HCT116 (cell line): ENCODE results near the gene MED26. TPM values are rescaled to one million over a fixed set of nuclear protein-coding genes. Genes with fewer than 3 reads are reported as not detected.

Experiments used
- ATAC-seq: fragments of 200-7000 bp; cut with Tn5 transposase; 2 replicates; pipeline ENCODE4 v1.9.1; 2020; ENCODE audit warnings: mild to moderate bottlenecking, moderate library complexity
- BruUV-seq: library from RNA; stranded (reverse); fragments of 400-500 nt; replicated peaks from 2 replicates; lab custom pipeline; 2021; lab: Mats Ljungman, UMichigan
- CTCF ChIA-PET: fragments of 300-600 bp; sonication (Branson Sonifier 250); formaldehyde crosslinking; loops from one replicate; lab custom pipeline; 2021; ENCODE audit warnings: antibody characterized with exemption; lab: Charles Lee
- POLR2A ChIA-PET: fragments of 300-600, 350-600 bp; sonication (Branson Sonifier 250); formaldehyde crosslinking; loops from one replicate; lab custom pipeline; 2021; ENCODE audit warnings: antibody characterized with exemption; lab: Charles Lee
- RAD21 ChIA-PET, 2 experiments: fragments of 300-600 bp; sonication (Branson Sonifier 250); formaldehyde crosslinking; loops; one replicate each; lab custom pipeline; 2023; ENCODE audit warnings: low total read pairs in 2 of 2; ENCODE audit not compliant: uncharacterized antibody in 2 of 2, unreplicated experiment in 2 of 2, low non-redundant PET in 1 of 2; lab: Charles Lee
- DNase-seq: peaks from one replicate; pipeline ENCODE4 v3.0.0-alpha.2; 2010; ENCODE audit warnings: low read depth, low spot score
- H2AFZ ChIP-seq: fragments of 200-600 bp; shearing (Covaris generic), sonication (generic); 2 replicates; pipeline ENCODE4 v1.6.1; 2017; ENCODE audit warnings: low read depth, mixed run types, mixed read lengths, antibody characterized with exemption, low read length; ENCODE audit not compliant: poor library complexity, severe bottlenecking
- H3K27ac ChIP-seq: 2 replicates; pipeline ENCODE4 v1.5.1; 2012; ENCODE audit warnings: low read depth, low read length
- H3K27me3 ChIP-seq: fragments of 200-600 bp; sonication (generic); 2 replicates; pipeline ENCODE4 v1.6.1; 2016; ENCODE audit warnings: mixed run types, low read length, mixed read lengths; ENCODE audit not compliant: insufficient read depth
- H3K36me3 ChIP-seq, 2 experiments: fragments of 200-500 bp in 1 of 2; fragments of 200-600 bp in 1 of 2; sonication (Bioruptor generic) in 1 of 2; sonication (generic) in 1 of 2; 2 replicates each; pipeline versions ENCODE4 v1.5.1 to v1.6.1; 2014 to 2016; ENCODE audit warnings: low read length in 2 of 2, inconsistent platforms in 1 of 2, mixed read lengths in 1 of 2, mixed run types in 1 of 2; ENCODE audit not compliant: insufficient read depth in 2 of 2, control insufficient read depth in 1 of 2
- H3K4me1 ChIP-seq, 2 experiments: fragments of 200-600 bp in 1 of 2; sonication (generic) in 1 of 2; 2 replicates each; pipeline versions ENCODE4 v1.5.1 to v1.6.1; 2012 to 2017; ENCODE audit warnings: low read length in 2 of 2, inconsistent platforms in 1 of 2, mild to moderate bottlenecking in 1 of 2, mixed read lengths in 1 of 2, mixed run types in 1 of 2, moderate library complexity in 1 of 2; ENCODE audit not compliant: insufficient read depth in 2 of 2, control insufficient read depth in 1 of 2
- H3K4me2 ChIP-seq: fragments of 200-600 bp; sonication (generic); 2 replicates; pipeline ENCODE4 v1.6.1; 2017; ENCODE audit warnings: mixed run types, low read length, mixed read lengths
- H3K4me3 ChIP-seq, 2 experiments: fragments of 200-600 bp in 1 of 2; sonication (generic) in 1 of 2; replicated peaks in 1 of 2; 2 replicates each; pipeline ENCODE4 v1.5.1; 2011 to 2016; ENCODE audit warnings: low read length in 2 of 2, control low read depth in 1 of 2, low read depth in 1 of 2, mild to moderate bottlenecking in 1 of 2, mixed read lengths in 1 of 2, mixed run types in 1 of 2
- H3K79me2 ChIP-seq: fragments of 200-600 bp; sonication (generic); 2 replicates; pipeline ENCODE4 v1.6.1; 2017; ENCODE audit warnings: mild to moderate bottlenecking, mixed run types, low read length, moderate library complexity, mixed read lengths; ENCODE audit not compliant: insufficient read depth
- H3K9ac ChIP-seq: fragments of 200-600 bp; sonication (generic); 2 replicates; pipeline ENCODE4 v1.6.1; 2016; ENCODE audit warnings: low read length, mixed read lengths
- H3K9me2 ChIP-seq: fragments of 200-600 bp; sonication (generic), shearing (Covaris generic); 2 replicates; pipeline ENCODE4 v1.6.1; 2017; ENCODE audit warnings: mixed run types, mild to moderate bottlenecking, moderate library complexity; ENCODE audit not compliant: insufficient read depth
- H3K9me3 ChIP-seq, 2 experiments: fragments of 200-500 bp in 1 of 2; fragments of 200-600 bp in 1 of 2; sonication (Bioruptor generic) in 1 of 2; sonication (generic) in 1 of 2; 2 replicates each; pipeline ENCODE4 v1.6.1; 2014 to 2017; ENCODE audit warnings: low read length in 2 of 2, mixed read lengths in 2 of 2, inconsistent platforms in 1 of 2, low read depth in 1 of 2, mild to moderate bottlenecking in 1 of 2, mixed run types in 1 of 2, moderate library complexity in 1 of 2; ENCODE audit not compliant: control insufficient read depth in 1 of 2, insufficient read depth in 1 of 2
- H4K20me1 ChIP-seq: fragments of 200-600 bp; sonication (generic), shearing (Covaris generic); 2 replicates; pipeline ENCODE4 v1.6.1; 2017; ENCODE audit warnings: mixed run types, mild to moderate bottlenecking, moderate library complexity; ENCODE audit not compliant: insufficient read depth
- CBX3 ChIP-seq: IDR thresholded peaks from 2 replicates; pipeline ENCODE4 v1.6.1; 2012; ENCODE audit warnings: low read depth
- CEBPB ChIP-seq: IDR thresholded peaks from 2 replicates; pipeline ENCODE4 v1.6.1; 2012; ENCODE audit warnings: low read depth
- CTCF ChIP-seq, 3 experiments: fragments of 200-600 bp in 1 of 3; sonication (generic) in 1 of 3; IDR thresholded peaks in 2 of 3; conservative IDR thresholded peaks in 1 of 3; 2 replicates each; pipeline ENCODE4 v1.5.1; 2012 to 2017; ENCODE audit warnings: low read depth in 2 of 3, low read length in 2 of 3, antibody characterized with exemption in 1 of 3, borderline replicate concordance in 1 of 3, control low read depth in 1 of 3, mild to moderate bottlenecking in 1 of 3, mixed read lengths in 1 of 3, mixed run types in 1 of 3, moderate library complexity in 1 of 3; ENCODE audit not compliant: insufficient read depth in 1 of 3
- EGR1 ChIP-seq: IDR thresholded peaks from 2 replicates; pipeline ENCODE4 v1.6.1; 2012; ENCODE audit warnings: low read depth
- EZH2 ChIP-seq: fragments of 200-600 bp; sonication (generic); IDR thresholded peaks from 2 replicates; pipeline ENCODE4 v1.6.1; 2017; ENCODE audit warnings: antibody characterized with exemption, mixed run types
- FOSL1 ChIP-seq: IDR thresholded peaks from 2 replicates; pipeline ENCODE4 v1.6.1; 2012; ENCODE audit warnings: low read depth
- JUND ChIP-seq: IDR thresholded peaks from 2 replicates; pipeline ENCODE4 v1.6.1; 2012
- POLR2A ChIP-seq: IDR thresholded peaks from 2 replicates; pipeline ENCODE4 v1.7.0; 2011; ENCODE audit warnings: borderline replicate concordance; ENCODE audit not compliant: insufficient read depth, insufficient read length; ENCODE audit errors: extremely low read depth
- SP1 ChIP-seq: IDR thresholded peaks from 2 replicates; pipeline ENCODE4 v1.6.1; 2012; ENCODE audit warnings: low read depth
- ZBTB33 ChIP-seq: IDR thresholded peaks from 2 replicates; pipeline ENCODE4 v1.6.1; 2011; ENCODE audit warnings: mild to moderate bottlenecking, low read length, moderate library complexity; ENCODE audit not compliant: insufficient replicate concordance; ENCODE audit errors: extremely low read depth
- ZNF274 ChIP-seq: fragments of 200-500 bp; sonication (Bioruptor generic); IDR thresholded peaks from 2 replicates; pipeline ENCODE4 v1.6.1; 2014; ENCODE audit warnings: mild to moderate bottlenecking, low read depth, low read length, inconsistent platforms
- intact Hi-C: fragments of 100-400 bp; cut with micrococcal nuclease; formaldehyde crosslinking; loops from 2 replicates; pipeline ENCODE4 v1.10.0; 2022
- total RNA-seq: library from RNA; stranded (reverse); gene quantifications from one replicate; pipeline ENCODE4 v1.2.1, GENCODE V29; 2021; ENCODE audit not compliant: unreplicated experiment

MED26 gene
- total RNA-seq, 1 experiment from 2014 or later: 13.3 TPM

GRCh38 chr19:16605553-16605994 lies 22.4 kb downstream of the MED26 start (continued):
- TF ChIP-seq CTCF (IDR thresholded peaks at IDR 0.05 in 2 of 3, conservative IDR thresholded peaks at IDR 0.05 in 1 of 3; ENCODE audit: borderline replicate concordance in 1 of 3, insufficient read depth in 1 of 3, low read depth in 2 of 3, low read length in 2 of 3) (no peak), ZBTB33 (no peak), JUND (no peak)
- TF ChIP-seq, all 23 proteins: peak for 0

GRCh38 chr19:16605115-16605514 lies 22.9 kb downstream of the MED26 start:
- no TSS peak for BruUV-seq
- ChIA-PET CTCF (no interaction called here), RAD21 (interaction anchor here in 1 of 2 experiments (0.5 kb wide), 1 partner anchor 93 kb away, joined by 5 read pairs; no protein-coding TSS in a partner anchor), POLR2A (no interaction called here)
- Histone ChIP-seq H3K4me2 (no peak overlapping the region), H3K4me1 (peaks cover 3 to 5% of the 10 kb centered on the region in 2 experiments; a peak in 3 of 4 replicates), H3K9ac (no peak overlapping the region), H3K36me3 (no peaks in the 10 kb centered on the region), H3K4me3 (no peak overlapping the region), H3K27ac (no peak overlapping the region), H3K9me2 (no peaks in the 10 kb centered on the region), H2AFZ (no peak overlapping the region), H3K79me2 (peaks cover 100% of the 10 kb centered on the region), H3K9me3 (no peaks in the 10 kb centered on the region), H3K27me3 (no peaks in the 10 kb centered on the region), H4K20me1 (0 out of 2 replicates have a peak, but pooled peaks cover 5% of the 10 kb centered on the region)
- no peak for DNase-seq
- TF ChIP-seq CBX3 (no peak), ZNF274 (no peak), JUND (no peak), EGR1 (no peak), CTCF (IDR thresholded peaks at IDR 0.05 in 2 of 3, conservative IDR thresholded peaks at IDR 0.05 in 1 of 3; ENCODE audit: borderline replicate concordance in 1 of 3, insufficient read depth in 1 of 3, low read depth in 2 of 3, low read length in 2 of 3) (no peak), POLR2A (no peak), SP1 (no peak), EZH2 (no peak), CEBPB (no peak), FOSL1 (no peak)
- intact Hi-C loops: no loop called here
- no peak for ATAC-seq
